IPS-20b (cell line): ENCODE measurements around the gene CRBN.
A peak's percentile ranks its signal among the peaks of the same experiment; 100 is the strongest.

Source experiments
- H3K27ac ChIP-seq: one replicate; pipeline ENCODE4 v1.5.1; 2013; ENCODE audit warnings: low read length
- H3K27me3 ChIP-seq: 2 replicates; pipeline ENCODE4 v1.6.1; 2013; ENCODE audit warnings: mild to moderate bottlenecking, low read length, inconsistent platforms; ENCODE audit not compliant: insufficient read depth
- H3K36me3 ChIP-seq: 2 replicates; pipeline ENCODE4 v1.6.1; 2013; ENCODE audit warnings: low read depth, mild to moderate bottlenecking, inconsistent platforms, low read length, moderate library complexity; ENCODE audit not compliant: insufficient read depth
- H3K4me1 ChIP-seq: 2 replicates; pipeline ENCODE4 v1.6.1; 2013; ENCODE audit warnings: mild to moderate bottlenecking, control low read depth, inconsistent platforms, low read length, moderate library complexity; ENCODE audit not compliant: insufficient read depth
- H3K4me3 ChIP-seq: 2 replicates; pipeline ENCODE4 v1.5.1; 2013; ENCODE audit warnings: mild to moderate bottlenecking, low read length, inconsistent platforms
- H3K9ac ChIP-seq: 2 replicates; pipeline ENCODE4 v1.6.1; 2013; ENCODE audit warnings: low read depth, mild to moderate bottlenecking, inconsistent platforms, low read length, moderate library complexity
- H3K9me3 ChIP-seq: 2 replicates; pipeline ENCODE4 v1.6.1; 2013; ENCODE audit warnings: mild to moderate bottlenecking, low read depth, low read length, inconsistent platforms; ENCODE audit not compliant: insufficient read depth

Gene CRBN

GRCh38 chr3:3179407-3180094 is at the start of gene CRBN:
Gene CRBN (minus strand): TSS chr3:3179691. CDS start chr3:3179687, 4 bp downstream.
- H3K27ac ChIP-seq = peak within 1 kb of the TSS; percentile 65
- peaks cover 7% of the 10 kb centered on the region; the same call in 1 of the 2 replicates for H3K36me3 ChIP-seq
- H3K4me1 ChIP-seq = no peaks in the 10 kb centered on the region; the same call in 1 of the 2 replicates
- H3K9ac ChIP-seq = peak within 1 kb of the TSS; percentile 94
- peak within 1 kb of the TSS; percentile 100 for H3K4me3 ChIP-seq
- no peaks in the 10 kb centered on the region for H3K9me3 ChIP-seq
- peaks cover 16% of the 10 kb centered on the region; the same call in 1 of the 2 replicates for H3K27me3 ChIP-seq

- H3K27ac ChIP-seq = no peak overlapping the region
- no peak overlapping the region for H3K4me3 ChIP-seq
- H3K27me3 ChIP-seq = no peaks in the 10 kb centered on the region
- no peaks in the 10 kb centered on the region for H3K4me1 ChIP-seq
- H3K36me3 ChIP-seq = no peaks in the 10 kb centered on the region
- no peak overlapping the region for H3K9ac ChIP-seq
- H3K9me3 ChIP-seq = no peaks in the 10 kb centered on the region; the same call in 1 of the 2 replicates
Measured at GRCh38 chr3:3227640-3228039, 48.1 kb upstream of the CRBN start.

- no peak overlapping the region for H3K27ac ChIP-seq
- no peaks in the 10 kb centered on the region for H3K9me3 ChIP-seq
Measured at GRCh38 chr3:3221528-3221927, 42.0 kb upstream of the CRBN start.

GRCh38 chr3:3216401-3216800 is 36.9 kb upstream of the CRBN start:
- no peak overlapping the region for H3K9ac ChIP-seq
- no peaks in the 10 kb centered on the region for H3K27me3 ChIP-seq
- H3K4me3 ChIP-seq = no peak overlapping the region
- H3K4me1 ChIP-seq = no peaks in the 10 kb centered on the region
- no peaks in the 10 kb centered on the region for H3K9me3 ChIP-seq
- H3K36me3 ChIP-seq = no peaks in the 10 kb centered on the region
- H3K27ac ChIP-seq = no peak overlapping the region

More at GRCh38 chr3:3221528-3221927, 42.0 kb upstream of the CRBN start:
- Histone ChIP-seq H3K36me3 (no peaks in the 10 kb centered on the region), H3K27me3 (no peaks in the 10 kb centered on the region), H3K4me3 (no peak overlapping the region), H3K4me1 (no peaks in the 10 kb centered on the region), H3K9ac (no peak overlapping the region)

GRCh38 chr3:3212781-3213440 is 33.4 kb upstream of the CRBN start:
- Histone ChIP-seq H3K27ac (no peak overlapping the region), H3K4me3 (no peak overlapping the region), H3K9ac (no peak overlapping the region), H3K36me3 (no peaks in the 10 kb centered on the region), H3K9me3 (no peaks in the 10 kb centered on the region), H3K4me1 (no peaks in the 10 kb centered on the region), H3K27me3 (no peaks in the 10 kb centered on the region)

- Histone ChIP-seq H3K27me3 (no peaks in the 10 kb centered on the region), H3K36me3 (no peaks in the 10 kb centered on the region), H3K4me3 (no peak overlapping the region), H3K9ac (no peak overlapping the region), H3K27ac (no peak overlapping the region), H3K4me1 (no peaks in the 10 kb centered on the region), H3K9me3 (no peaks in the 10 kb centered on the region)
Measured at GRCh38 chr3:3209714-3210113, 30.2 kb upstream of the CRBN start.

GRCh38 chr3:3209057-3209456 is 29.6 kb upstream of the CRBN start:
- H3K4me1 ChIP-seq = no peaks in the 10 kb centered on the region
- no peaks in the 10 kb centered on the region for H3K9me3 ChIP-seq
- H3K9ac ChIP-seq = no peak overlapping the region
- H3K36me3 ChIP-seq = no peaks in the 10 kb centered on the region
- no peaks in the 10 kb centered on the region for H3K27me3 ChIP-seq
- H3K27ac ChIP-seq = no peak overlapping the region
- H3K4me3 ChIP-seq = no peak overlapping the region

GRCh38 chr3:3201611-3202010 is 22.1 kb upstream of the CRBN start:
- no peaks in the 10 kb centered on the region for H3K36me3 ChIP-seq
- no peaks in the 10 kb centered on the region for H3K27me3 ChIP-seq
- peaks cover 6% of the 10 kb centered on the region; the same call in 1 of the 2 replicates for H3K4me1 ChIP-seq
- no peaks in the 10 kb centered on the region for H3K9me3 ChIP-seq
- H3K27ac ChIP-seq = no peak overlapping the region
- H3K9ac ChIP-seq = no peak overlapping the region
- H3K4me3 ChIP-seq = no peak overlapping the region

GRCh38 chr3:3200632-3201212 is 21.2 kb upstream of the CRBN start:
- Histone ChIP-seq H3K36me3 (no peaks in the 10 kb centered on the region), H3K9me3 (no peaks in the 10 kb centered on the region), H3K9ac (no peak overlapping the region), H3K27ac (no peak overlapping the region), H3K27me3 (no peaks in the 10 kb centered on the region), H3K4me1 (peaks cover 6% of the 10 kb centered on the region; the same call in 1 of the 2 replicates), H3K4me3 (no peak overlapping the region)

- Histone ChIP-seq H3K36me3 (no peaks in the 10 kb centered on the region), H3K9ac (no peak overlapping the region), H3K27me3 (no peaks in the 10 kb centered on the region; the same call in 1 of the 2 replicates), H3K4me3 (no peak overlapping the region), H3K4me1 (peaks cover 6% of the 10 kb centered on the region; the same call in 1 of the 2 replicates), H3K27ac (no peak overlapping the region), H3K9me3 (no peaks in the 10 kb centered on the region)
Measured at GRCh38 chr3:3199306-3199705, 19.8 kb upstream of the CRBN start.

GRCh38 chr3:3196148-3196861 is 16.8 kb upstream of the CRBN start:
- Histone ChIP-seq H3K4me1 (no peaks in the 10 kb centered on the region), H3K36me3 (no peaks in the 10 kb centered on the region), H3K9me3 (no peaks in the 10 kb centered on the region), H3K27me3 (no peaks in the 10 kb centered on the region; the same call in 1 of the 2 replicates), H3K9ac (no peak overlapping the region), H3K27ac (no peak overlapping the region), H3K4me3 (no peak overlapping the region)
